NCI-H2196 (cell line): ENCODE data around the gene CRB2.

Experiments used
- DNase-seq: peaks from one replicate; lab custom pipeline; 2025; ENCODE audit not compliant: unreplicated experiment; lab: John Stamatoyannopoulos, UW

Gene CRB2

GRCh38 chr9:123421186-123421585, 65.2 kb downstream of the CRB2 start:
- no peak for DNase-seq

GRCh38 chr9:123421801-123422455, 65.9 kb downstream of the CRB2 start:
- DNase-seq: no peak

- DNase-seq: no peak
Observed at GRCh38 chr9:123422635-123423310, 66.8 kb downstream of the CRB2 start.

GRCh38 chr9:123423311-123423640, 67.3 kb downstream of the CRB2 start:
- no peak for DNase-seq

GRCh38 chr9:123424131-123424530, 68.1 kb downstream of the CRB2 start:
- no peak for DNase-seq

- DNase-seq: no peak
Observed at GRCh38 chr9:123424552-123425225, 68.7 kb downstream of the CRB2 start.

- no peak for DNase-seq
Observed at GRCh38 chr9:123425261-123425821, 69.3 kb downstream of the CRB2 start.

GRCh38 chr9:123425836-123426365, 69.9 kb downstream of the CRB2 start:
- DNase-seq: no peak

- no peak for DNase-seq
Observed at GRCh38 chr9:123426406-123426805, 70.4 kb downstream of the CRB2 start.
